HCEC 1CT (cell line): ENCODE data around the gene SLC35E2B.
"Not testable (repeated sequence)": the region's sequence is repeated elsewhere in the genome, so short reads cannot be mapped to it uniquely, and the experiment has no call there.

Source experiments
- DNase-seq: peaks from one replicate; pipeline ENCODE4 v3.0.0-alpha.2; 2017

SLC35E2B gene

DNA sequence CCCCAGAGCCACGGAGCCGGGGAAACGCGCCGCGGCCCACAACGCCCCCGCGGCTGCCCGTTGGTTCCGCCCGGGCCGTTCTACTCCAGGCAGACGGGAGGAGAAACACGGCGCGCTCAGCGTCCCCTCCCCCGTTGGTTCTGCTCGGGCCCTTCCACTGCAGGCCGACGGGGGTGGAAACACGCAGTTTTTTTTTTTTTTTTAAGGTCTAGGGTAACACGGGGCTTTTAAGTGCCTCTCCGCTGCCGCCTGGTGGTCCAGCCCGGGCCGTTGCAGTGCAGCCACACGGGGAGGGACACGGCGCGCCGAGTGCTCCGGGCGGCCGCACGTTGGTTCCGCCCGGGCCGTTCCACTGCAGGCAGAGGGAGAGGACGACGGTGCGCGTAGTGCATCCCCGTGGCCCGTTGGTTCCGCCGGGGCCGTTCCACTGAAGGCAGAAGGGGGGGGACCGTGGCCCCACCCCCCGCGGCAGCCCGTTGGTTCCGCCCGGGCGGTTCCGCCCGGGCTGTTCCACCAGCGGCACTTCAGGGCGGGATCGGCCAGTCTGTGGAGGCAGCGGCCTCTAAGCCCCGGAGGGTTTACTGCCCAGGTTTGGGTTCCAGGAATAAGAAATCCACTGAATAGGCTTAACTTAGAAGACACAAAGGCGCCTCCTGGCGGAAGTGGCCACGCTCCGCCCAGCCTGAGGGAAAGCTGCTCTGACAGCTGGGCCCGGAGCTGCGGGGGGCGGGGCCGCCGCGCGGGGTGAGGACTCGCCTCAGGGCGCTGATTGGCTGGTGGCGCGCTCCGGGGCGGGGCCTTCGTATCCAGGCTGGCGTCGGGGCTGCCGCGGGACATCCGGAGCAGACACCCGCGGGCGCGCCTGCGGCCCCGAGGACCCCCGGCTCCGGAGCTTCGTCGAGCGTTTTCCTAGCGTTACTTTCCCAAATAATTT, at the start of gene SLC35E2B:
Gene SLC35E2B (minus strand): TSS at position 82 of the 934 bp plus-strand sequence. CDS start 16,096 bp downstream, outside the sequence.
- peak; percentile 84 for DNase-seq

- DNase-seq, result peak; percentile 97
These were observed 48.4 kb upstream of the SLC35E2B start for GRCh38 chr1:1741013-1741412.

DNA sequence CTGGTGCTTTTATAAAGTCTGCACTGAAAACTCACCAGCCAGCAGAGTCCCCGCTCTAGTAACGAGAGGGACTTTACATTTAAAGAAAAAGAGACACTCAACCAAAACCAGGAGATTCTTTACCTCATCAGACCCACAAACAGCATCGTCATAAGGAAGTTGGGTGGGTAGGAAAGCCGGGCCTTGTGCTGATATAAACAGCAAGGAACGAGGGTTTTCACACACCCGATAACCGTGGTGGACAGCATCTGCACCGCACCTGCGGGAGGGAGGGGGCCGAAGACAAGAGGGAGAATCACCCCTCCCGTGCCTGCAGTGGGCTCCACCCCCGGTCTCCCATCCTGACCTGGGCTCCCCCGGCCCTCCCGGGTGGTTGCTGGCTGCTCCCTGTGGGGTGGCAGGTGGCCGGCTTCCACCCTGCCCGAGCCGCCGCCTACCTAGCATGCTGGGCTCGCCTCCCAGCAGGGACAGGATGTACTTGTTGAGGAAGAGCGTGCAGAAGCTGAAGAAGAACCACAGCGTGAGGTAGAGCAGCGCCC, 46.3 kb upstream of the SLC35E2B start:
- DNase-seq, result not testable (repeated sequence)

DNA sequence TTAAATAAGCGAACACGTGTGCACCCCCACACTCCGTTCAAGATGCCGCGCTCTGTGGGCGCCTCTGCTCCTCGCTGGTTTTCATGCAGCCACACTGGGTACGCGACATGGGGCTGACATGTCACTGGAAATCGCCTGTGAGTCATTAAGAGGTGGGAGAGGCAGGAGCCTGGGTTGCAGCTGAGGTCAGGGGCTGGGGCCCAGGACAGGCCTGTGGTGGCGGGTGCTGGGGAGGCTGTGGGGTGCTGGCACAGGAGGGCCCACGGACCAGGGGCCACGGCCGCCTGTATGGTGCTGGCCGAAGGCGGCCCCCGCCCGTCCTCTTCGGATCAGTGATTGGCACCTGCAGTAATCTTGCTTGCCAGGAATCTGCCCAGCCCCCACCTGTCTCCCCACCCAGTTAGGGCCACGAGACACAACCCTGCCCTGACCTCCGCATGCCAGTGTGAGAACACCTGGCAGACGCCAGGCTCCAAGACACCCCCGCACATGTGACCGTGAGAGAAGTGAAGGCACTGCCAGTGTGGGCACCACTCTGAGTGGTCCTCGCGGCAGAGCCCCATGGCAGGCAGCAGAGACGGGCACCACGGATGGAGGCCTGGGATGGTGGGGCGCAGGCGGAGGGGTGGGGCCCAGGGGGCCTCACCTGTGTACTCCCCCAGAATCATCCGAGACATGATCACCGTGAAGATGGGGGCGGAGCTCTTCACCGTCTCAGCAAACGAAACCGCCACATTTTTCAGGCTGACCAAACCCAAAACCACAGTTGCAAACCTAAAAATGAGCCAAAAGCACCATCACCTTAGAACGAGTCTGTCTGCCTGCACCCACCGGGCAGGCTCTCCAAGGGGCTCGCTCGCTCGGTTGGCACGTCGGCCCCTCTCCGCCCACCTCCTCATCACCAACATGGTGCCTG, 45.3 kb upstream of the SLC35E2B start:
- not testable (repeated sequence) for DNase-seq

DNA sequence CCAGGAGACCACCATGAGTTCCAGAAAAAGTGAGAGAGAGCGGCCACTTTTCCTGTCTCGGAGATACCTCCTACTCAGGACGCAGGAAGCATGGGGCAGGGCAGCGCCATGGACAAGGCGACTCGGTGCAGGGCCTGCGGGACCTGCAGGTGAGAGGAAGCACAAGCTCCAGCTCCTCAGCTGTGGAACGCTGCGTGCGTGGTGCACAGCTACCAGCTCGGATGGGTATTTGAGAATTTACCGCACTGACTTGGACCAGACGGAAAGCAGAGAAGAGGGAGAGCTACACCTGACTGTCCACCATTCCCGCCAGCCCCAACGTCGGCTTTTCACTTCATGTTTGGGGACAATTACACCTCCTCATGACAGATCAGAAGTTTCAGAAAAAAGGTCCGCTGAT, 39.8 kb upstream of the SLC35E2B start:
- no peak for DNase-seq

DNA sequence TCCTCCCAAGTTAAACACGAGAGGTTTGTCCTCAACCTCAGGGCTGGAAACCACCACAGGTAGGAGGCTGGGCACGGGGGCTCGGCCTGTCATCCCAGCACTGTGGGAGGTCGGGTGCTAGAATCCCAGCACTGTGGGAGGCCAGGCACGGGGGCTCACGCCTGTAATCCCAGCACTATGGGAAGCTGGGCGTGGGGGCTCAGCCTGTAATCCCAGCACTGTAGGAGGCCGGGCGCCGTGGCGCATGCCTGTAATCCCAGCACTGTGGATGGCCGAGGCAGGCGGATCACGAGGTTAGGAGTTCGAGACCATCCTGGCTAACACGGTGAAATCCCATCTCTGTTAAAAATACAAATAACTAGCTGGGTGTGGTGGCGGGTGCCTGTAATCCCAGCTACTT, 38.3 kb upstream of the SLC35E2B start:
- no peak for DNase-seq

DNA sequence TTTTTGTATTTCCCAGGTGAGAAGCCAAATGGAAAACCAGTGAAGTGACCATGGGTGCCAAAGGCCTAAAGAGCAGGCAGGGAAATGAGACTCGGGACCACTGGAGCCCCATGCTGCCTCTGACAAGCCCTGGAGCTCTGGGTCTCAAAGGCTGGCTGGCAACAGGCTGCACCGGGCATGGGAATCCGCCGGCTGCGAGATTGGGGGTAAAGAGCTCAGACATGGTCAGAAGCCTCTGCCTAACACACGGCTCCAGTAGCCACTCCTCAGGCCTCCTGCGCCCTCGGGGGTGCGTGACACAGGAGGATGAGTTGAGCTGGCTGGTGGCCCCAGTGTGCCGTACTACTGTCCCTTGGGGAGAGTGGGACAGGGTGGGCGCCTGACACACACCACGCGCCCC, 37.6 kb upstream of the SLC35E2B start:
- not testable (repeated sequence) for DNase-seq

GRCh38 chr1:1729116-1729816, 36.7 kb upstream of the SLC35E2B start:
- not testable (repeated sequence) for DNase-seq

- peak; percentile 48 for DNase-seq
These were observed 35.9 kb upstream of the SLC35E2B start for GRCh38 chr1:1728308-1729005.

- DNase-seq, result not testable (repeated sequence)
These were observed 34.6 kb upstream of the SLC35E2B start for GRCh38 chr1:1727131-1727651.

GRCh38 chr1:1726088-1726487, 33.5 kb upstream of the SLC35E2B start:
- DNase-seq, result not testable (repeated sequence)

DNA sequence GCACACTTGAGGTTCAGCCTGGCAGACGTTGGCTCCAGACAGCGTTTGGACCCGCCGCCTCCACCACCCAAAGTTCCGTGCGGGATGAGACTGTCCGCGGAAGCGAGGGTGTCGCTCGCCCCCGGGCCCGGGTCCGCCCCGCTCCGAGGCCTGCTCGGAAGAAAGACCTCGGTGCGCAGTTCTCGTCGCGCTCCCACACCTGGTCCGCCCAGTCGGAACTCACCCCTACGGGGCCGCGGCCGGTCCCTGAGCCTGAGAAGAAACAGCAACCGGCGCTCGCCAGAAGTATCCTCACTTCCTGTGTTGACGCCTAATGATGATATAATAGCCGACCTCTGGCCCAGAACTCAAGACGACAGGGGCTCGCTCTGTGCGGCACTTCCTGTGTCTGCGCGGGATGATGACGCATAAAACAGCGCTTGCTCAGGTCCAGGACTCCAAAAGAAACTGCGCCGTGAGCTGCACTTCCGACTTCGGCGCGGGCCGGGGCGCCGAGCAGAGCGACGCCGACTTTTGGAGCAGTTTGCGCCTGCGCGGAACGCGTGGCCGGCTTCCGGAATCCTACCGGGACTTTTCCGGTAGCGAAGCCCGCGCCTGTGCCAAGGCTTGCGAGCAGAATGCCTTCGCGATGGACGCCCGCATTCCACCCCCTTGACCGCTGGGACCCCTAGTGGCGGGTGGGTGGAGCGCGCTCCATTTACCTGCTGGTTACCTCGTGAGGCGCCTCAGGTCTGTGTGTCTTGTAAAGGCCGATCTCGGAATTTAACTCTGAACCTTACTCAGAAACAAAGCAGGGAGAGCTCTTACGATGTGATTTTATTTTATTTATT, 31.7 kb upstream of the SLC35E2B start, which contains the start of gene CDK11A:
Gene CDK11A (minus strand): TSS at position 323 of the 830 bp plus-strand sequence. CDS start 1,539 bp downstream, outside the sequence.
- DNase-seq, result peak; percentile 100

DNA sequence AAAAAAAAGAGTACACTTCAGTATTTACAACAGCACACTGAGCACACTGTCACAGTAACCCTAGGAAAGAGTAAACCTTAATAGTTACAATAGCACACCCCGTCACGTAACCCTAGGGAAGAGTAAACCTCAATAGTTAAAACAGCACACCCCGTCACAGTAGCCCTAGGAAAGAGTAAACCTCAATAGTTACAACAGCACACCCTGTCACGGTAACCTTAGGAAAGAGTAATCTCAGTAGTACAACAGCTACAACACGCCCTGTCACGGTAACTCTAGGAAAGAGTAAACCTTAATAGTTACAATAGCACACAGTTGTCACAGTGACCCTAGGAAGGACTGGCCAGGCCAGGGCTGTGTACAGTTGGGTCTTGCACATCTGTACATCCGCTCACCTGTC, 28.6 kb upstream of the SLC35E2B start:
- no peak for DNase-seq

DNA sequence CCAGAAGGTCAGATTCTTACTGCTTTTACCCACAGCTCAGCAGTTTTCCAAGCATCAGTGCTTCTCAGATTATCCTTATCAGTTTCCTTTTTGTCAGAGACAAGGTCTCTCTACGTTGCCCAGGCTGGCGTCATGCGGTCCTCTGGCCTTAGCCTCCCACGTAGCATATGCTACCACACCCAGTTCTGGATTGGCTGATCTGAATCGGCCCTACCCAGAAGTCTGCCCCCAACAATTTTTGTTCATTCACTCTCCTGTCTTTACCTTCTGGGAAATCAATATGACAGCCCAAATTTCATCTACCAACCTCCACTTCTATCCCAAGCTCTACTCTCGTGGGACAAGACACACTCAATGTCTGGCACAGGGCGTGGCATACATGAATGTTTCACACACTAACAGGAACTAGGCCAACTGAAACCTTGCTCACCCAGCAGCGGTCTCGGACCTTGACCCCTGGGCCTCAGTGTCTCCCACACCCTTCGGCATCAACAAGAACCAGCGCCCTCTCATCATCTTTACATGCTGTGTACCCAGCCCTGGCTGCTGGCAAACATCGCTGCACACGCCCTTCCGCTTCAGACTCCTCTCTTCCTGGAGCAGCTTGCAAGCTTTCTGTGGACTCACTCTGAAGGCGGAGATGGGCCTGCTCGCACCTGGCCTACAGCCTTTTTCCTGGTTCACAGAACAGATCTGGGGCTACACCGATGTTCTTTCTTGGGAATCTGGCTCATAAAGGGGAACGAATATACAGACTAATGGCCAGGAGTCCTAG, 22.7 kb upstream of the SLC35E2B start:
- not testable (repeated sequence) for DNase-seq

- DNase-seq, result not testable (repeated sequence)
These were observed 15.3 kb upstream of the SLC35E2B start for GRCh38 chr1:1707897-1708296.

DNA sequence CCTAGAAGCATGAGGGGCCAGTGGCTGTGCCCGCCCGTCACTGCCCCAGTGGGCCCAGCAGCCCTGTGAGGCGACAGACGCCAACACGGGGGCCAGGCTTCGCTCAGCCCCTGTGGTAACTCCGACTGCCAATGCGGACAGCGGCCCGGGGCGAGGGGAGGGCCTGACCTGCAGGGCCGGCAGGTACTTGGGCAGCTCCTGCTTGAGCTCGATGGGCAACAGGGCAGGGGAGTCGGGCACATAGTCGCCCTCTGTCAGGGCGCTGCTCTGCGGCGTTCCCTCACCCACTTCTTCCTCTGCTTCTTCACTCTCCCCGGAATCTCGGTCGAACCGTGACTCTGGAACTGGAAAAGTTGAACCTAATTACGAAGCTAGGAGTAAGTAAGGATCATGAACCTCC, 14.6 kb upstream of the SLC35E2B start:
- not testable (repeated sequence) for DNase-seq

DNA sequence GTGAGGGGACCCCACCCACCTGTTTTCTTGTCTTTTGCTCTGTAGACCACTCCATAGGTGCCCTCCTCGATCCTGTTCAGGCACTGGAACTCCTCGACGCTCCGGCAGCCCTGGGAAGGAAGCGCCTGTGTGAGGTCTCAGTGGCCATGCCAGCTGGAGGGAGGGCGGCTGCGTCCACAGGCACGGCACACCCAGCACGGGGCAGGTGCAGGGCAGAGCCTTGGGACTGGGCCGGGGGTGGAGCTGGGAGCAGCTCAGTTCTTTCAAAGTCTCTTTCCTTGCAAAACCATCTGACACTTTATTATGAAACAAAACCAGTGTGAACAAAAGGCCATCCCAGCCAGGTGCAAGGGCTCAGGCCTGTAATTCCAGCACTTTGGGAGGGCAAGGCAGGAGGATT, 13.0 kb upstream of the SLC35E2B start:
- not testable (repeated sequence) for DNase-seq

DNA sequence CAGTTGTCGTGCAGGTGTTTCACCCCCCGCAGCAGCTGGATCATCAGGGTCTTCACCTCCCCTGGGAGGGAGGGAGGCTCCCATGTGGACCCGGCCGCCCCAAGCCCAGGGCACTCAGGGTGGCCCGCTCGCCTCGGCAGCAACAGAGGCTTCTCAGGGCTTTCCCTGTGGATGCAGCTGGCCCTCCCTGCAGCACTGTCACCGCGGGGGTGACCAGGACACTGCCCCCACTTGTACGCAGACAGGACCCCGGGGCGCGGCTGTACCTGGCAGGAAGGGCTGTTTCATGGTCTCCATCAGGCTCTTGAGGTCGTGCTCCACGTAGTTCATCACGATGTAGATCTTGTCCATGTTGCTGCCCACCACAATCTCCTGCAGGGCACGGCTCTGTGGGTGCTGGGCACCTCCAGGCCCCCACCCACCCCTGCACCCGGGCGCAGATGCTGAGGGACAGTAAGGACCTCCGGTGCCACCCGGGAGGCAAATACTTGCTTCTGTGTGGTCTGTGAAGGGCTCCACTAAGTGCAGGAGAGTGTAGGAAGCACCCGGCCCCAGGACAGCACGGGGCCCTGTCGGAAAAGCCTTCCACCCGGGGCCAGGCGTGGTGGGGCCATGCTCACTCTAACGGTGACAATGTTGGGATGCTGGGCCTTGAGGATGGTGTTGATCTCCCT, 11.8 kb upstream of the SLC35E2B start:
- DNase-seq, result not testable (repeated sequence)

DNA sequence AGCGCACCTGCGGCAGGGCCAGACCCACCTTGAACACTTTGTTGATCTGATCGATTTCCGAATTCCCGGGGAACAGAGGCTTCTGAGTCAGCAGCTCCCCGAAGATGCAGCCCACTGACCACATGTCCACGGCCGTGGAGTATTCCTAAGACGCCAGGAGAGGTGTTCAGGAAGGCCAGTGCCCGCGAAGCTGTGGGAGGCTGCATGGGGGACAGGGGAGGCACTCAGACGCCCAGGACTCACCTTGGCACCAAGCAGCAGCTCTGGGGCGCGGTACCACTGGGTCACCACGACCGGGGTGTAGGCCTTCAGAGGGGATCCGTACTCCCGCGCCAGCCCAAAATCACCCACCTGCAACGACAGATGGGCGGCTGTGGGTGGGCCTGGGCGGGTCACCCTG, 11.2 kb upstream of the SLC35E2B start:
- DNase-seq, result no peak
